NCI-H2081 treated with DMSO at 0.1 percent for 48 hours (cell line): ENCODE results near the gene DDR2.
"Not testable (repeated sequence)": the region's sequence is repeated elsewhere in the genome, so short reads cannot be mapped to it uniquely, and the experiment has no call there.

Experiments
- DNase-seq: peaks from one replicate; lab custom pipeline; 2025; lab: John Stamatoyannopoulos, UW

DDR2 gene

DNA sequence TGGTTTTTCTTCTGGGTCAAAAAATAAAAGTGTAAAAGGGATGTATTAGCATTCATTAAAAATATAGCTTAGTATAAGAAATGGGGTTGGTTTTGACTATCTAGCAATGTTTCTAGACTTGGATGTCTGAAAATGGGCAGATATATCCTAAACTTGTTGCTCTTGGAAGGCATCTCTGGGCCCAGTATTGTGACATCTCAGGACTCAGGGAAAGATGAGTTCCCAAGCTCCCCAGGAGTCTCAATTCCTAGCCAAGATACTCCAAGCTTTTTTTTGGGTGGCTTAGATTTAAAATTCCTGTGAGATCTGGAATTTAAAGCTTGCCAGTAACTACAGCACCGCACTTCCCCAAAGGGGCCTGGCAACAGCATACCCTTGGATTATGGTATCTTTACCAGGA lies 146.8 kb downstream of the DDR2 start:
- DNase-seq, result no peak

DNA sequence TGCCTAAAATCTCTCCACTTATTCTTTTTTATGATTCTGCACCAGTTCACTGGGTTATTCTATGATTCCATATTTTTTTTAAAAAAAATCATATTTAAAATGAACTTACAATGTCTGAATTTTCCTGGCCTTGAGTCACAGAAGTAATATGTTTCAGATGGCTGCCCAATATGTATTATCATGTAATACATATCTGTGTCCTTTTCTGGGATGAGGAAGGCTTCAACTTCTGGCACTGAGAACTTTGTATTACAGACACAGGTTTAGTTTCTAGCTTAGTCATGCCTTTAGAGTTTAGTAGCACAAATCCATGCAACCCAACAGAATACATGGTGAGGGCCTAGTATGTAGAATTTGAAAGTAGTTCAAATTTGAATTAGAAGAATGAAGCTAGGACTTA lies 150.4 kb downstream of the DDR2 start:
- DNase-seq, result no peak

DNA sequence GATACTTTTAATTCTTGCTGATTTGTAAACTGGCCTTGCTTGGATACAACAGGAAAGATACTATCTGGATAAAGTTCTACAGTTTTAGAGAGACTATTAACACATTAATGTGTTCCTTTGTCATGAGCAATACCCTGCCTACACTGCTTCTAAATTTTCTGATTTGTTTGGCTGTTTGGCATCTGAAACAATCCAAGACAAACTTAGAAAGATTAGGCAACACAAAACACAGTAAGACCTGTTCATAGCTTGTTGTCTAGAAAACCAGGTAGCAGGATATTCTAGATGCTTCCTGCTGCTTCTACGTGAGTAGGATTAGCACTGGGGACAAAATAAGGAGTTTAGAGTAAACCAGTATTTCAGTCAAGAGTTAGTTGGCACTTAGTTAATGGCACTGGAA lies 152.7 kb downstream of the DDR2 start:
- DNase-seq, result not testable (repeated sequence)

DNA sequence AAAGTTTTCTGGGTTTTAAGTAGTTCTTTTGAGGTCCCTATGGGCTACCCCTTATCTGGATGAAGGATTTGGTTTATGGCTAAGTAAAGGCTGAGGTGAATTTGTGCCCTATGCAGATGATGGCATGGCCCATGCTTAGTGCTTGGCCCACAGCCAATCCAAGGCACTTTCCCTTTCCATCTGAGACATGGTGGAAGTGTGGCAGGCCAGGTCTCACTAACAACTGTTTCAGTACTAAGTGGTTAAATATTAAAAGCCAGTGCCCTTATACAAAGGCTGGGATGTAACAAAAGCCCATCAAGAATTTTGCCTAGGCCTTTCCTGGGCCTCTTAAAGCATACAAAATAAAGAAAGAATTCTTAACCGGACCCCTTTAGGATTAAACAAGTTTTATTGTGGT lies 156.5 kb downstream of the DDR2 start:
- DNase-seq, result not testable (repeated sequence)

DNA sequence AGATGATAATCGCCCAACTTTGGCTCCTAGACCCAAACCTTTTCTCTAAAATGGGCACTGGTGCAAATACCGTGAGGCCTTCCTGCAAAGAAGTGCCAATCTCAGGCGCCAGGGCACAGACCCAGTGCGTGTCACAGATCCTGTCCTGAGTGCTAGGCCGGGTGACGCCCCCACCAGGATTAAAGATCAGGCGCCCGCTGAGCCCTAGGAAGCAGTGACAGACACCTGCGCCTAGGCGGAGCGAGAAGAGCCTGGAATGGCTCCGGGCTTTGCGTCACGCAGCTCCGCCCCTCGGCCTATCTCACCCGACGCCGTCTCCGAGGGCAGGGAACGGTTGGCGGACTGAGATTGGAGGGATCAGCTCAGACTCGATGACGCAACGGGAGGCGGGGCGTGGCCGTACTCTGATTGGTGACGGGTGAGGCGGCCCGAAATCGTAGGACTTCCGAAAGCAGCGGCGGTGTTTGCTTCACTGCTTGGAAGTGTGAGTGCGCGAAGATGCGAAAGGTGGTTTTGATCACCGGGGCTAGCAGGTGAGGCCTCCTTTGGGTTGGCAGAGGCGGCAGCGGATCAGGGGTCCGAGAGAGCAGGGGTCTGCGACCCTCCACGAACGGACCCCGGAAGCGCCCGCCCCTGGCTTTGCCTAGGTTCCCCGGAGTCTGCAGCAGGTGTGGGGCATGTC lies 158.2 kb downstream of the DDR2 start, which contains the start of gene HSD17B7:
HSD17B7 (plus strand) TSS at position 400 of the 682 bp plus-strand sequence; CDS start at position 499, 99 bp downstream.
- peak; percentile 61 for DNase-seq

DNA sequence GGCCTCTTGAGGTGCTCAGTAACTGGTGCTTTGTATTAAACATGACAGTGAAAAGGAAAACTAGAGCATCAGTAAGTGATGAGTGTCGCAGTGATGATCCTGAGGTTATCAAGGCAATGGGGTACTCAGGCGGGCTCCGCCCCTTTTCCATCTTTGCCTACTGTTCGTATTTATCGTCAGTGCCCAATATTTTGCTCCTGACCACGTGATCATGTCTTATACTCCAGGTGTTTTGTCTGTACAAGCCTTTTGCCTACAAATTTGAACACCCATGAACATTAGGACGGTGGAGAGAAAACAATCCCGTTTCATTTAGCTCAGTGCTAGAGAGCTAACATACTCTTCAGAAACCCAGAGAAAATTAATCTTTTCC lies 158.7 kb downstream of the DDR2 start:
- not testable (repeated sequence) for DNase-seq

DNA sequence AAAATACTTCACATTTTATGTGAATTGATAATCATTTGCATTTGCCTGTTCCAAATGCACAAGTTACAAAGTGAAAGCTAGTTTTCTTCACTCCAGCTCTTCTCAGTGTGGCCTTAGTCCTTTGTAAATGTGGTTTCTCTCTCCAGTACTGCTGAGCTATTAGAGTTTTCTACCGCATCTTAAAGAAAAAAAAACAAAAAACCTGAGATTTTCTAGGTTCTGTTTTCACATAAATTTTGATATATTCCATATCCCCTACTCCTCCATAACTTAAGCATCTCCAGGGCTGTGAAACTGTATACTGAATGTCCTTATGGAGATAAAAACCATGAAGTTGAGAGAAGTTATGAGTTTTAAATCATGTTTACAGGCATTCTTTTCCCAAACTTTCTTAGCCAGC lies 162.0 kb downstream of the DDR2 start:
- not testable (repeated sequence) for DNase-seq

DNA sequence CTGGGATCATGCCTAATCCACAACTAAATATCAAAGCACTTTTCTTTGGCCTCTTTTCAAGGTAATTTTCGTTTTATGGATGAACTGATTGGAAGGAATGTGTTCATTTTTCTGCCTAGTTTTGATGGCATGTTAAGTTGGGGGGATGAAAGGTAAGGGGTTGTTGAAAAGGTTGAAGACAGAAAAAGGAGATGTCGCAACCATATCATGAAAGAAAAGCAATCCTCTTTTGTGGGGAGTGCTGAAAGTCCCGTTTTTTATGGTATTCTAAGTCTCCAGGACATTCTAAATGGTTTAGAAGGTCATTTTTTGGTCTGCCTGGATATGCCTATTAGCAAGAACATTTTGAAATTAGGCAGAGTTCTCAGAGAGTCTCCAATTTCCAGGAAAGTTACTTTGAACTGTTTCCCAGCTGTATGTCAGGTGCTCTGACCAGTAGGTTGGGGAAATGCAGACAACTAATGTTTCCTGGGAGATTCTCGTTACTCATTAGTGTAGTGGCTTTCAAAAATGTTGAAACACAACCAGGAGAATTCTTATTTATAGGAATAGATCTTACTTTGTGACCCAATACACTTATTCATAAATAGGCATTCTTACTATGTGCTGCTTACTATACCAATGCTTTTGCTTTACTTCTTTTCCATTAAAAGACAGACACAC lies 164.5 kb downstream of the DDR2 start:
- DNase-seq, result not testable (repeated sequence)

DNA sequence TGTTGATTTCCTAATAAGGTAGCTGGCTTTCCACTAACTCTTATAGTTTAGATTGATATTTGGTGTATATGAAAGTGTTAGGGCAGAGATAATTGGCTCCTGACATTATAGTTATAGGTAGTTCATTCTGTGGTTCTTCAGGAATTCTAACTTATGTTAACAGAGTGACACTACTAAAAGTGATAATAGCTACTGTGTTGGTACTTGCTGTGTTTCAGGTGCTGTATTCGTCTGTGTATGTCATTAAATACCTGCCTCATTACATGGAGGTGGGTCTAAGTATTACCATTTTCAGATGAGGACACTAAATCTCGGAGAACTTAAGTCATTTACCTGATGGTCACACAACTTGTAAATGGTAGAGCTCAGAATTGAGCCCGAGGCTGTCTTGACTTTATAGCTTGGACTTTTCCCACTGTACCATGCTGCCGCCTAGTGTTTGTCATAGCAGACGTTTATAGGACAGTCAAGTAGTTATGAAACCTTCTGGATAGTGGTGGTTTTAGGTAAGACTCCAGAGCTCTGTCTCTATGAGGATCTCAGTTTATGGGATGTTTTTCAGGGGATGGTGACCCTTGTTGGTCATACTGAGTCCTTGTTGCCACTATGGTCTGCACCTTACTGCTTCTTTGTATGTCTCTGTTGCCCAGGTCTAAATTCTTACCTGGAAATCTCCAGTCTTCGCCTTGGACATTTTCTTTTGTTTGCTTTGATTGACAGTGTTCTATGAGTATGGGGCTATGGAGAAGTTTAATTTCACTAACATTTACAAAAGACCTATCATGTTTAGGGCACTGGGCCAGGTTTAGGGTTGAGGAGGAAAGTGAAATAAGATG lies 167.9 kb downstream of the DDR2 start:
- DNase-seq, result peak; percentile 31

DNA sequence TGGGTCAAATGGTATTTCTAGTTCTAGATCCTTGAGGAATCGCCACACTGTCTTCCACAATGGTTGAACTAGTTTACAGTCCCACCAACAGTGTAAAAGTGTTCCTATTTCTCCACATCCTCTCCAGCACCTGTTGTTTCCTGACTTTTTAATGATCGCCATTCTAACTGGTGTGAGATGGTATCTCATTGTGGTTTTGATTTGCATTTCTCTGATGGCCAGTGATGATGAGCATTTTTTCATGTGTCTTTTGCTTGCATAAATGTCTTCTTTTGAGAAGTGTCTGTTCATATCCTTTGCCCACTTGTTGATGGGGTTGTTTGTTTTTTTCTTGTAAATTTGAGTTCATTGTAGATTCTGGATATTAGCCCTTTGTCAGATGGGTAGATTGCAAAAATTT lies 175.2 kb downstream of the DDR2 start:
- not testable (repeated sequence) for DNase-seq

DNA sequence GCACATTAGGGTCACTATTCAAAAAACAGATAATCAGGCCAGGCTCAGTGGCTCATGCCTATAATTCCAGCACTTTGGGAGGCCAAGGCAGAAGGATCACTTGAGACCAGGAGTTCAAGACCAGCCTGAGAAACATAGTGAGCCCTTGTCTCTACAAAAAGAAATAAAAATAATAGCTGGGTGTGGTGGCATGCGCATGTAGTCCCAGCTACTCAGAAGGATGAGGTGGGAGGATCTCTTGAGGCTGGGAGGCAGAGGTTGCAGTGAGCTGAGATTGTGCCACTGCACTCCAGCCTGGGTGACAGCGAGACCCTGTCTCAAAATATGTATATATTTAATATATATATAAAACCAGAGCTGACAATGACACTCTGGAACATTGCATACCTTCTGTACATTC lies 180.1 kb downstream of the DDR2 start:
- DNase-seq, result not testable (repeated sequence)

DNA sequence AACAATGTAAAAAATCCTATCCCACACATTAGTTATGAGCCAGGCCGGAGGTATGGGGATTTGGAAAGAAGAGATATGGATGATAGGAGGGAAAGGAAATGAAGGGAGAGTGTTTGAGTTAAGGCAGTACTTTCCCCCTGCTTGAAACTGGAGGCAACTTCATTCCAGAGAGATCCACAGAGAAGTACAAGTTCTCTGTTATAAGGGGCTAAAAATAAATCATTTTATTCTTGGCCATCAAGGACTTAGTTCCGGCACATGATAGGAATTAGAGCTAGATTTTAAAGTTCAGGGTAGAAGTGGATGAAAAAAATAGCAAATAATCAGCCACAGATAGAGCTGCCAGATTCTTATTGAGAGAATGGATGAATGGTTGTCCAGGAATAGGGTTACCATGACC lies 185.9 kb downstream of the DDR2 start:
- DNase-seq, result not testable (repeated sequence)

DNA sequence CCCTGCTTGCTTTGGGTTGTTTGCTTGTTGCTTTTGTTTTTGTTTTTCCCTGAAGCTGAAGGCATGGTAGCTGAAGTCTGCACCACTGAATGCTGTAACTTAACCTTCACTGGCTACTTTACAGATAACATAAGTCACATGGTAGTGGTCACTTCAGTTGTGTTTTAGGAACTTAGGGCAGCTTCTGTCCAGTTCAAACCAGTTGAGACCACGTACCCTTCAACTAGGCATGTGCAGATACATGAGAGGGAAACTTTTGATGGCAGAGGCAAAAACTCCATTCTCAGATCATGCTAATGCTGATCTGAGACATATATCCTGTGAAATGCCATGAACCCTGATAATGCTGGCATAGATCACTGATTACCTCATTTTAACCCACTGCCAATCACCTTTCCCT lies 186.4 kb downstream of the DDR2 start:
- DNase-seq, result not testable (repeated sequence)

DNA sequence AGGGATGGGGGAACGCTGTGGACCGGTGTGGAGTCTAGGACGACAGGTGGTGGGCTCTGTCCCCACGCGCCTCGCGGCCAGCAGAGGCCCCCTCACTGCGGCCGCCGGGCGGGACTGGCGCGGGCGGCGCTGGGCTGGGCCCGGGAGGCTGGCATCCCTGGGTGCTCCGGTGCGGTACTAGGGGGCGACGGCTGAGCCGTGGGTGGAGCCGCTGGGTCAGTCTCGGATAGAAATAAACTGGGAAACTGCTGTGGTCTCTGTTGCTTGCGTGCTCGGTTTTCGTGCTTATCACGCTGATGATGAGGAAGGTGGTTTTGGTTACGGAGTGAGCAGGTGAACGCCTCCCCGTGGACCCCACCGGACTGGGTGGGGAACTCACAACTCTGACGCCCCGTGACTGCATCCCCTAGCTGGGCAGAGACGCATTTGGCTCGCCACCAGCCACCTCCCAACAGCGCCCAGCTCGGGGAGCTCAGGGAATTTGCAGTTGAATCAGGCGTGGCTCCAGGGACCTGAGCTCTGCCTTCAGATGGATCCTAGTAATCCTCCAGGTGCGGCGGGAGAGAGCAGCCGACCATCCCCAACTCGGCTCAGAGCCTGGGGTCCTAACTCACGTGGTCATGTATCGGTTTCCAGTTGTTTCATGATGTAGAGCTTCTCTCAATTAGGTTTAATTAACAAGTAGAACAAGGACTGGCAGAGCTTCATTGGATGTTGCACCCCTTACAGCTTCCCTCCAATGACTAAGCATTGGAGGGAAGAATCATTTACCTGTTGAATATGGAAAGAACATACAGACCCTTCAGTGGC lies 190.3 kb downstream of the DDR2 start:
- peak; percentile 32 for DNase-seq

DNA sequence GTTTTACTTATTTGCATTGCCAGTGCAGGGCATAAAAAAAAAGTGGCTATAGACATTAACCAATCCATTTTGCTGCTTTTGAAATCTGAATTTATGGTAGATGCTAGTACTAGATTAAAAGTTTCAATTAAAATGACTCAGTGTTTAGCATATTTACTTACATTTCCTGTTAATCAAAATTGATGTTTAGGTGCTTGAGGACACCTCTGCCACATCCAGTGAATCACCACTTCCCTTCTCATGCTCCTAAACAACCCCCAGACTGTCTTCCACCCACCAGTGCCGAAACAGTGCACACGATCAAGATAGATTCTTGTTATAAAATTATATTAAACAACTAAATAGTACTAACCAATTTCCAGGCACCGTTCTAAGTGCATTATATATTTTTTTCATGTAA lies 191.0 kb downstream of the DDR2 start:
- DNase-seq, result no peak

DNA sequence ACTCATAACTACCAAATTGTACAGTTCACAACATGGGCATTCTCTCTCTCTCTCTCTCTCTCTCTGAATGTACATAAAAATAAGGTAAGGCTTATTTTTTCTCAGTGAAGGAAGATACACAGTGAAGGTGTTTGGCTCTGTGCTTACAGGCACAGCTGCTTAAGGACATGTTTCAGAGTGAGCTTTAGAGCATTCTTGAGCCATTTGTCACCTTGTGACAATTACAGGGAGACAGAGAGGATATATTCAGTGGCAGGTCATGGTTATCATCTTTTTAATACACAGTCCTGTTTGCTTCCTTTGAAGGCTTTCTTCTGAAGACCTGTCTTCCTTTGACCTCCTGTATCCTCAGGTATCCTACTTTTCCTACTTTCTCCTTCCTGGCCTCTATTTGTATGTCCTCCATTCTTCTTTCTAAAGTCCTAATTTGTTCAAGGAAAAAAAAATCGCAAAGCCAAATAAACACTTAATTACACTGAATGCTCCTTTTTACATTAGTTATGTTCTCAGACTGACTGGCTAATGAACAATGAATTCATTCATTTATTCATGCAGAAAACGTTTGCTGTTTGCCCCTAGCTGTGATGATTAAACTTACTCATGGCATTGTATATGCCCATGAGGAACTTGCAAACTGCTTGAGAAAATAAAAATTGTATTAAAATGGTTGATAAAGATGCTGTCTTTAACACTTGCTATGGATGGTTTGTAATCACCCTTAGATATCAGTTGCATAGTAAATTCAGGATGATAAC lies 191.7 kb downstream of the DDR2 start:
- DNase-seq, result no peak

DNA sequence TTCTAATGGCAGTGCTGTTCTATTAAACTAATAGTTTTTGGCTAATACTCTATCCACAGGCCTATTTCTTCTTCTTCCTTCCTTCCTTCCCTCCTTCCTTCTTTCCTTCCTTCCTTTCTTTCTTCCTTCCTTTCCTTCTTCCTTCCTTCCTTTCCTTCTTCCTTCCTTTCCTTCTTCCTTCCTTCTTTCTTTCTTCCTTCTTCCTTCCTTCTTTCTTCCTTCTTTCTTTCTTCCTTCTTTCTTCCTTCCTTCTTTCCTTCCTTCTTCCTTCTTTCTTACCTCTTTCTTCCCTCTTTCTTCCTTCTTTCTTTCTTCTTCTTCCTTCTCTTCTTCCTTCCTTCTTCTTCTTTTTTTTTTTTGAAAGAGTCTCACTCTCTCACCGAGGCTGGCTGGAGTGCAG lies 197.0 kb downstream of the DDR2 start:
- DNase-seq, result no peak

DNA sequence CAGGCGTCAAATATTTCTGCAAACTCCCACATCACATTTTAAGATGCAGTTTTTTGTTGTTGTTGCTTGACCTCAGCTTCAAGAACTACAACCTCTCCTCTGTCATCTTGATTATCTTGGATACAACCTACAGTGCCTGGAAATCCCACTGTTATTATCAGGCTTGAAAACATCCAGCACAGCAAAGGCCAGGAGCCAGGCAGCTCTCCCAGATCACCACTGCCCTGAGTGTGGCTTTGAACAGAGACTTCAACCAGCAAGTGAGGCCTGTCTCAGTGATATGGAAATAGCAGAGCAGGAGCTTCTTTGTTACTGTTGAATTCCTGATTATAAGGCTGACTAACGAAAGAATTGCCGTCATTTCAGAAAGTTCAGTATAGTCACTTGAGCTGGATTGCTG lies 200.2 kb downstream of the DDR2 start:
- no peak for DNase-seq

DNA sequence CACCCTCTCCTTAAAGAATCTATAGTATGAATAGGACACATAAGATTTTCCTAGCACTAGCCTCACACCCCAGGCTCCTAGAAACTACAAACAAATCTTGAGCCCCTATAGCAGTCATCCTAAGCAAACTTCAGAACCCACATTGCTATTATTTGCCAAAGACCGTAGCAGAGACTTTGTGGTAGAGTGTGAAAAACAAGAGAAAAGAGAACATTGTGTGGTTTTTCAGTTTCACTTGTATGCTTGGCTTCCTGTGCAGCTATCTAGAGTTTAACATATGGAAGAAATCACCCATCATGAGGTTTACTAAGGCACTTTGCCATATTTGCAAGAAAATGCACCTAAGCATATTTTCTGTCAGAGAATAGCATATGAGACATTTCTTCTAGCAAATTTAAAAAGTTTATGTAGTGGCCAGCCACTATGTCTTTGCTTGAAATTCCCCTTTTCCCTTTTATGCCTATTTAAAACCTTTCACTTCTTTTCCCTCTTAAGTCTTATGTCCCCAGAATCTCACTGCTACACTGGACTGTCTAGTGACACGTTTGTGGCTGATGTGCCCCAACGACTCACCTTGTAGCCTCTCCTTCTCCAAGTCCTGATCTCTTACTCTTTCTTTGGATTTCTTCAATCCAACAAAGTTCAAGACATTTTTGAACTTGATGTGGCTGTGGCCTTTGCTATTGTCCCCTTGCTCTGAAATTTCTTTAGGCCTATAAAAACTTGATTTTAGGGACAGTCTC lies 203.1 kb downstream of the DDR2 start:
- DNase-seq, result no peak
